ENCODE data around the gene ATXN2.

ATXN2 gene

DNA sequence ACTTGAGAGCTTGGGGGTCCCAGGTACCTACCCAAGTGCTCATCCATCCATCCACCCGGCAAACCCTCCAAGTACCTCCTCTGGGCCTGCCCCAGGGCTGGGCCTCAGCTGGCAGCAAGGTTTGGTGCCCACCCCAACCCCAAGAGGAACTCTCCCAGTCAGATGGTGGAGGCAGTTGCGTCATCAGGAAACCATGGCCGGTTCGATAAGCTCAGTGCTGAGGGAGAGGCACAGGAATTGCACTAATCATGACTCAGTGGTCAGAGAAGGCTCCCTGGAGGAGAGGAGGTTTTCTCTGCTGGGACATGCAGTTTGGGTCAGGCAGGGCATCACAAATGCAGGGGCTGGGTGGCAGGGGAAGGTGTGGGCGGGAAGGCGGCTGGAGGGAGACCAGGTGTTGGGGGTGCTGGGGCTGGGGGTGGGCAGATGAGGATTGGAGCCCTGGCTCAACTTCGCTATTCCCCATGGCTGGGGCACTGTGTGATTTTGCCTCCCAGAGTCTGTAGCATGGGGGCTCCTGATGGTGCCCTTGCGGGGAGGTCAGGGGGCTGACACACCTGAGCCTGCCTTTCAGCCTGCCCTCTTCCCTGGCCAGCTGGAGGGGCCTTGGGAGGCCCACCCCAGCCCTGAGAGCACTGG lies 161.2 kb downstream of the ATXN2 start:
- peak; percentile 72 for DNase-seq (ENCODE audit: low read depth)

GRCh38 chr12:111436811-111437210 lies 162.3 kb downstream of the ATXN2 start:
- DNase-seq (ENCODE audit: low read depth), result no peak

DNA sequence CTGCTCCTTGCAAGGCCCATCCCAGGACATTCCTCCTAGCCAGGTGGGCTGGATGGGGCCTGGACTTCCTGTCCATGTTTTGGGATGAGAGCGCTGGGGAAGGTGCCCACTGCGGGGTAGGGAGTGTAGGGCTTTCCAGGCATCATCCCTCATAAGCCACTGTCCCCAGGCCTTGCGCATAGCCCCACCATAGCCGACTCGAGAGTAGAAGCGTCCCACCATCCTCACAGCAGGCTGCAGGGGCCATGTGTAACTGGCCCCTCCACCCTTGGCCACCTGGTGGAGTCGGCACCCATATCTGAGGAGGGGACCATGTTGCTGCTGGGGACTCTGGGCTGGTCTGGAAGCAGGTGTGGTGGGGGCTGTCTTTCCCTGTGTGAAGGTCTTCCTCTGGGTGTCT lies 162.8 kb downstream of the ATXN2 start:
- no peak for DNase-seq (ENCODE audit: low read depth)

- DNase-seq (ENCODE audit: low read depth), result no peak
Measured at GRCh38 chr12:111435661-111436201, 163.4 kb downstream of the ATXN2 start.

DNA sequence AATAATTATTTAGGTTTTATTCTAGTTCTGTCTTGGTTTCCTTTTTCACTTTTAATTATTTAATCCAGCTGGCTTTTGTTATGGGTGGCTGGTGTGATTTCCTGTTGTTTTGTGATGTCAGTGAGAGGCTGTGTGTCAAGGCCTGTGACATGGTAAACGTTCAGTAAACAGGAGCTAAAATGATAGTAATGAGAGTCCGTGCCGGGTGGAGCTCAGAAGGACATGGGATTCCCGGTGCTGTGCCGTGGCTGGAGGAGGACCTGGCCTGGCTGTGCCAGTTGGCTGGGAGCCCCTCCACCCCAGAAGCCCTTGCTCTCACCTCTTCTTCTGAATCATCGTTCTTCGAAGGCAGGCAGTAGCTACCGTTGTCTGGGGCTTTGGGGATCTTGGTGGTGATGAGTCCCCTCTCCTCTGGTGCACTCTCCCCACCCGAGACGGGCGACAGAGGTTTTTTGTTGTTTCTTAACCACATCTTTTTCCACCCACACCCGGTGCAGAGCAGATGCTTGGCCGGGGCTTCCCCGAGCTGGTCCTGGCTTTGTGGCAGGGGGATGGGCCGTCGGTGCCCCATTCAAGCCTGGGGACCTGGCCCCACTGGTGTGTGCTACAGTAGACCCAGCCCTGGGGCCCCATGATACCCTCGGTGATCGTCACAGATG lies 164.3 kb downstream of the ATXN2 start:
- DNase-seq (ENCODE audit: low read depth), result no peak

- DNase-seq (ENCODE audit: low read depth), result no peak
Measured at GRCh38 chr12:111434049-111434448, 165.1 kb downstream of the ATXN2 start.

- DNase-seq (ENCODE audit: low read depth), result no peak
Measured at GRCh38 chr12:111431772-111432171, 167.3 kb downstream of the ATXN2 start.

GRCh38 chr12:111430433-111431353 lies 168.4 kb downstream of the ATXN2 start:
- DNase-seq (ENCODE audit: low read depth), result no peak

DNA sequence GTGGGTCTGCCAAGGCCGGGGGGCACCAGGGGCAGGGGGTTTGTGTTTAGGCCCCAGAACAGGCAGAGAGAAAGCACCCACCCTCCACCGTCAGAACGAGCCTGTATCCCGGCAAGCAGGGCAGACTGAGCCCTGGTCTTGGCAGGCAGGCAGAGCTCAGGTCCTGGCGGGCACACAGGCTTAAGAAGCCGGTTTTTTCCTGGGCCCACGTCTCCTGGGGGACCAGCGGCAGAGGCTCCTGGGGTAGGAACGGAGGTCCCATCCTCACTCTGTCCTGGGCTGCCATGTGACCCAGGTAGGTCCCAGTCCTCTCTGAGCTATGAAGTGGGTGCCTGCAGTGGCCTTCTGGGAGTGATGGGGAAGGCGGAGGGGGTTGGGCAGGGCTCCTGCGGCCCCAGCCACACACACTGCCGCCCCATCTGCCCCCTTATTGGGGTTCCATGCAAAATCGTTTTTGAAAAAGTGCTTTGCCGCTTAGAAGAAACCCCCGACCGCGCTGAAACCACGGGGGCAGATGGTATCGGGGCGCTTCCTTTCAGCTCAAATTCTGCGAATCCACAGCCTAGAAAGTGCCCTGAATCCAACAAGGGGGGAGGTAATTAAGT lies 169.2 kb downstream of the ATXN2 start:
- no peak for DNase-seq (ENCODE audit: low read depth)

- DNase-seq (ENCODE audit: low read depth), result no peak
Measured at GRCh38 chr12:111428728-111429175, 170.4 kb downstream of the ATXN2 start.

GRCh38 chr12:111428081-111428727 lies 170.9 kb downstream of the ATXN2 start:
- no peak for DNase-seq (ENCODE audit: low read depth)

DNA sequence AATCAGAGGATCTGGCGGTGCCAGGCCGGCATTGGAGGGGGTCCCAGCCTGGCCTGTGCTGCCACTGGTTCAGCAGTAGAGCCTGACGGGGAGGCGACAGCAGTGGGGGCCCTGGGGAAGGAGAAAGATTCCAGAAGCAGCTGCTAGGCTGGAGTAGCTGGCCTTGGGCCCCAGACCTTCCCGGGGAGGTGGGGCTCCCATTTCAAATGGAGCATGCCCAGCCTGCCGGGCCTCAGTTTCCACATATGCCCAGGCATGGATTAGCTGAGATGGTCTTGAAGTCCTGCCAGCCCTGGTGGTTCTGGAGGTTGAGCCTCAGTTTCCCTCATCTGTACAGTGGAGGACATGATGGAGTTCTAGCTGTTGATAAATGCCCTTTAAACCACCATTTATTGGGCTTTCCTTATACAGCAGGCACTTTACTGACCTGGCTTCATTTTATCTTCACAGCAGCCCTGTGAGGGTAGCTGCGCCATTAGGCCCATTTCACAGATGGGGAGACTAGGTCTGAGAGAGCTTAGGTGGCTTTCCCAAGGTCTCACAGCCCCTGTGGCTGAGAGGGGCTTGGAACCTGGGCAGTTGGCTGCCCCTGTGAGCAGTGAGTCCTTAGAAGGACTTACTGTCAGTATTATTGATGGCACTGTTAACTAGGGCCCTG lies 171.6 kb downstream of the ATXN2 start:
- DNase-seq (ENCODE audit: low read depth), result no peak

DNA sequence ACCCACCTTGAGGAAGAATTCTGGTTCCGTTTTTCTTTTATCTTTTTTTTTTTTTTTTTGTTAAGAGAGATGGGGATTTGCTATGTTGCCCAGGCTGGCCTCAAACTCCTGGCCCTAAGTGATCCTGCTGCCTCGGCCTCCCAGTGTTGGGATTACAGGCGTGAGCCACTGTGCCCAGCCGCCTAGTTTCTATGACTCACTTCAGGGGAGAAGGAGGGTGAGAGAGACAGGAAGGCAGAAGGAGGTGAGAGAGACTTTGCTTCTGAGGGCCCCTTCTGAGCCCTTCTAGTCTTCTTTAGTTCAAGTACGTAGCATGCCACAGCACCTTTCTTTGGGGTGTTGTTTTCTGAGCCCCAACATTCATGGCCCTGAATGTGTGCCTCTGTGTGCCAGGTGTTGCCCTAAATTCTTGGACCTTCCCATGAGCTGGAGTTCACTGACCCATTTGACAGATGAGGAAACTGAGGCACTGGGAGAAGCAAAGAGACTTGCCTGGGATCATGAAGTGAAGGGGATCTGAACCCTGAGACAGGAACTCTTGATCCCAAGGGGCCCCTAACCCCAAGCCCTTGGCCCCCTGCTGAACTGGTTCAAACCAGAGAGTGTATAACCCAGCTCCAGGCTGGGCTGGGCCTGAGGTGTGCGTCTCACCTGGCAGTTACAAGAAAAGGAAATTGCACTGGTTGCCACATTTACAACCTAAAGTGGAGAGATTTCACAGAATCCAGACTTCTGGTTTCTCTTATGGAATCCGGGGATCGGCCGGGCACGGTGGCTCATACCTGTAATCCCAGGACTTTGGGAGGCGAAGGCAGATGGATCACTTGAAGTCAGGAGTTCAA lies 172.6 kb downstream of the ATXN2 start:
- DNase-seq (ENCODE audit: low read depth), result no peak

DNA sequence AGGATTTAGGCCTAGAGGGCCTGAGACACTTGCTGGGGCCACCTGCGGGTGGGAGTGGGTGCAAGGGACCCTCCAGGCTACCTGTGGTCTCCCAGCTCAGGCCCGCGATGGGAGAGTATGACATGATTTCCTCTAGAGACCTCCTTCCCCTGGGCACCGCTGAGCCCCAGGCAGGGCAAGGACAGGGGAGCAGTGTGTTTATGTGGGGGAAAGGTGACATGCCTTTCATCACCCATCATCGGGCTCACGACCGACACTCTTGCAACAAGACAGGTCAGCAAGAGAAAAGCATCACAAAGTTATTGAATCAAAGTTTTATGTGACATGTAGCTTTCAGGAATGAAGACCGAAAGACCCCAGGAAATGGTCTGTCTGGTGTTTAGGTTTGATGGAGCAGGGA lies 173.5 kb downstream of the ATXN2 start:
- no peak for DNase-seq (ENCODE audit: low read depth)

DNA sequence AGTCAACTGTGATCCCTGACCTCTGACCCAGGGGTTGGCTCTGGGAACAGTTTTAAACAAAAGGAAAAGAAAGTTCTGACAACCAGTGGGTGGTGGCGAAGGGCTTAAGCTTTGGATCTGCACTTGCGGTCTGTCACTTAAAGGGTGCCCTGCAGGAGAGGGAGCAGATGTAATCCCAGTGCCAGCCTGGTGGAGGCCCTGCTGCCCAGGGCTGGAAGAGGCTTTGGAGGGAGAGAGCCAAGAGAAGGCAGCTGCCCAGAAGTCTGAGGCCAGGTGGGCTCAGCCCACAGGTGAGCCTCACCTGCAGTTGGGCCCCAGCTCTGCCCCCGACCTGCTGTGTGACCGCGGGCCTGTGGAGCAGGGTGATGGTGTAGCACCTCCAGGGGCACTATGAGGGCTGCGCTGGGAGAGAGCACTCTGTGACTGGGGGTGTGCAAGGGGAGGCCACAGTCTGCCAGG lies 174.3 kb downstream of the ATXN2 start:
- no peak for DNase-seq (ENCODE audit: low read depth)

DNA sequence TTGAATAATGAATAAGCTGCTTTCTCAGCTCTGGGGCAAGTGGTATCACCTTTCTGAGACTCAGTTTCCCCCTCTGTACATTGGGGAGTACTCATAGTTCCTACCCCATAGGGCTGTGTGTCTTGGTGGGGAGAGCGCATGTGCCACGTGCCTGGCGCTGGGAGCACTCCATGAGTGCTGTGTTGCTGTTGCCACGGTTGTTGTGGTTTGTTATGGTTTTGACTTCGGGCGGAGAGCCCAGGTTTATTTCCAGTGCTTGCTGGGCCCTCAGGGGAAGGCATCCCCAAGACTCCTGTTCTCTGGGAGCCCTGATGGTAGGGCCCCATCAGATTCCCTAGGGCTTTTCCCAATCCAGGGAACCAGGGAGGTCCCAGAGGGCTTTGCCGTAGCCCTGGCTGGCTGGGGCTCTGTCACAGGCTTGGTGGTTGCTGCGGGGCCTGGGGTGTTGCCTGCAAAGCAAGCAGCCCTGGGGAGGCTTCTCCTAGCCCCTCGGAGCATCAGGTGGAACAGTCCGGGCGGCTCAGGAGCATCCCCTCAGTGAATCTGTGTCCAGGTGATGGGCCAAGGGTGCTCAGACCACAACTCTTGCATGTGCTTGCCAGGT lies 174.8 kb downstream of the ATXN2 start:
- DNase-seq (ENCODE audit: low read depth), result no peak

- DNase-seq (ENCODE audit: low read depth), result no peak
Measured at GRCh38 chr12:111420494-111420893, 178.6 kb downstream of the ATXN2 start.

DNA sequence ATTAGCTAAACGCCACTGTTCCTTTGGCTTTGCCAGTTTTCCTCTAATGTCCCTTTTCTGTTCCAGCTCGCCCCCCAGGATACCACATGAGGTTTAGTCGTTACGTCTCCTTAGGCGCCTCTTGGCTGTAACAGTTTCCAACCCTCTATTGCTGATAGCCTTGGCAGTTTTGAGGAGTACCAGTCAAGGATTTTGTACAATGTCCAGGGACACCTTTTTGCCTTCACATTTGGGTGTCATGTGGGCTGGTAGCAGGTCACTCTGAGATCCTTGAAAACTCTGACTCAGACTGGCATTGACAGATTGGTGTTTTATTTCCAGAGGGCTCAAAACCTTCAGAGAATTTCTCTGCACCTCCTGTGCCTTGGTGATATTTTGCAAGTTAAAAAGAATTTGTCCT lies 179.3 kb downstream of the ATXN2 start:
- no peak for DNase-seq (ENCODE audit: low read depth)

DNA sequence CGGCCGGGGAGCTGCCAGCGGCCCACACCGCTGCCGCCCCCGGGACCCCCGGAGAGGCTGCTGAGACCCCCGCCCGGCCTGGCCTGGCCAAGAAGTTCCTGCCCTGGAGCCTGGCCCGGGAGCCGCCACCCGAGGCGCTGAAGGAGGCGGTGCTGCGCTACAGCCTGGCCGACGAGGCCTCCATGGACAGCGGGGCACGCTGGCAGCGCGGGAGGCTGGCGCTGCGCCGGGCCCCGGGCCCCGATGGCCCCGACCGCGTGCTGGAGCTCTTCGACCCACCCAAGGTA lies 180.6 kb downstream of the ATXN2 start:
- DNase-seq (ENCODE audit: low read depth), result no peak

Data from HS-5 (cell line).